Vagina (tissue), 2 donors: ENCODE results near the gene ZNF445. TPM values are rescaled to one million over a fixed set of nuclear protein-coding genes. Genes with fewer than 3 reads are reported as not detected.

Experiments
- DNase-seq, 2 donors: peaks; one replicate each; pipeline ENCODE4 v3.0.0-alpha.2; 2017; ENCODE audit errors: extremely low spot score in 2 of 2
- H3K27ac ChIP-seq: fragments of 200-600 bp; sonication (generic); one replicate; pipeline ENCODE4 v1.5.1; 2019
- H3K27me3 ChIP-seq: fragments of 200-600 bp; sonication (generic); one replicate; pipeline ENCODE4 v1.5.1; 2019
- H3K36me3 ChIP-seq, 2 donors: fragments of 200-600 bp; sonication (generic); one replicate each; pipeline ENCODE4 v1.5.1; 2017 to 2019
- H3K4me1 ChIP-seq: fragments of 200-600 bp; sonication (generic); one replicate; pipeline ENCODE4 v1.5.1; 2019
- H3K4me3 ChIP-seq, 2 donors: fragments of 200-600 bp; sonication (generic); 1 replicate in 1 of 2; 2 replicates in 1 of 2; pipeline ENCODE4 v1.5.1; 2016 to 2019
- H3K9me3 ChIP-seq: fragments of 200-600 bp; sonication (generic); one replicate; pipeline ENCODE4 v1.5.1; 2019
- CTCF ChIP-seq, 3 experiments: fragments of 450-650 bp in 2 of 3; fragments of 200-600 bp in 1 of 3; sonication (generic) in 1 of 3; IDR thresholded peaks; one replicate each; pipeline ENCODE4 v1.5.1; 2017 to 2019; ENCODE audit warnings: antibody characterized with exemption in 3 of 3, mild to moderate bottlenecking in 2 of 3, moderate library complexity in 2 of 3
- POLR2A ChIP-seq, 2 donors: fragments of 450-650 bp; IDR thresholded peaks; one replicate each; pipeline ENCODE4 v1.6.1; 2017; ENCODE audit warnings: antibody characterized with exemption in 2 of 2, mild to moderate bottlenecking in 2 of 2, moderate library complexity in 2 of 2
- POLR2AphosphoS5 ChIP-seq, 2 donors: sonication (generic); formaldehyde crosslinking; IDR thresholded peaks; one replicate each; pipeline ENCODE4 v1.9.0; 2017; ENCODE audit warnings: antibody characterized with exemption in 2 of 2, mild to moderate bottlenecking in 2 of 2, low read depth in 1 of 2; ENCODE audit not compliant: insufficient read depth in 1 of 2
- intact Hi-C: fragments of 100-400 bp; cut with DNase I; formaldehyde crosslinking; loops from one replicate; pipeline ENCODE4 v1.15.1; 2023
- total RNA-seq: library from RNA; depleted of rRNA; stranded (reverse); fragments of >200 nt; gene quantifications from one replicate; pipeline ENCODE4 v1.2.3, GENCODE V29; 2016

Gene ZNF445
- total RNA-seq, 1 donor from 2014 or later: 8.8 TPM

GRCh38 chr3:44516230-44516629 lies 38.8 kb upstream of the ZNF445 start:
- no peak for DNase-seq
- Histone ChIP-seq H3K9me3 (no peaks in the 10 kb centered on the region), H3K36me3 (no peaks in the 10 kb centered on the region), H3K4me1 (peaks cover 4% of the 10 kb centered on the region), H3K27ac (no peak overlapping the region), H3K27me3 (no peaks in the 10 kb centered on the region), H3K4me3 (no peak overlapping the region)
- intact Hi-C loops: no loop called here
- no peak for TF ChIP-seq POLR2A (IDR thresholded peaks at IDR 0.05)
- no peak for TF ChIP-seq POLR2AphosphoS5 (IDR thresholded peaks at IDR 0.05; ENCODE audit: insufficient read depth in 1 of 2, low read depth in 1 of 2)
- TF ChIP-seq CTCF (IDR thresholded peaks at IDR 0.05): no peak

- intact Hi-C loops: no loop called here
- Histone ChIP-seq H3K4me3 (no peak overlapping the region), H3K4me1 (peaks cover 21% of the 10 kb centered on the region), H3K9me3 (no peaks in the 10 kb centered on the region), H3K27ac (no peak overlapping the region), H3K27me3 (no peaks in the 10 kb centered on the region), H3K36me3 (no peaks in the 10 kb centered on the region)
- DNase-seq: no peak
- TF ChIP-seq CTCF (IDR thresholded peaks at IDR 0.05): no peak
- no peak for TF ChIP-seq POLR2A (IDR thresholded peaks at IDR 0.05)
- TF ChIP-seq POLR2AphosphoS5 (IDR thresholded peaks at IDR 0.05; ENCODE audit: insufficient read depth in 1 of 2, low read depth in 1 of 2): no peak
Measured at GRCh38 chr3:44513513-44513912, 36.0 kb upstream of the ZNF445 start.

GRCh38 chr3:44511238-44511566 lies 33.7 kb upstream of the ZNF445 start:
- Histone ChIP-seq H3K27ac (peak overlapping the region; percentile 83), H3K4me3 (peak overlapping the region; percentile 70 to 90), H3K36me3 (no peaks in the 10 kb centered on the region), H3K9me3 (no peaks in the 10 kb centered on the region), H3K27me3 (no peaks in the 10 kb centered on the region), H3K4me1 (peaks cover 26% of the 10 kb centered on the region)
- no peak for DNase-seq
- no peak for TF ChIP-seq POLR2A (IDR thresholded peaks at IDR 0.05)
- no peak for TF ChIP-seq POLR2AphosphoS5 (IDR thresholded peaks at IDR 0.05; ENCODE audit: insufficient read depth in 1 of 2, low read depth in 1 of 2)
- TF ChIP-seq CTCF (IDR thresholded peaks at IDR 0.05): no peak
- intact Hi-C loops: no loop called here

GRCh38 chr3:44510000-44510368 lies 32.5 kb upstream of the ZNF445 start:
- no peak for TF ChIP-seq CTCF (IDR thresholded peaks at IDR 0.05)
- TF ChIP-seq POLR2AphosphoS5 (IDR thresholded peaks at IDR 0.05; ENCODE audit: insufficient read depth in 1 of 2, low read depth in 1 of 2): no peak
- no peak for TF ChIP-seq POLR2A (IDR thresholded peaks at IDR 0.05)
- no peak for DNase-seq
- Histone ChIP-seq H3K4me3 (peak overlapping the region; percentile 70 to 90), H3K4me1 (peaks cover 26% of the 10 kb centered on the region), H3K36me3 (no peaks in the 10 kb centered on the region), H3K27ac (peak overlapping the region; percentile 83), H3K9me3 (no peaks in the 10 kb centered on the region), H3K27me3 (no peaks in the 10 kb centered on the region)
- intact Hi-C loops: no loop called here

- H3K27me3 ChIP-seq: no peaks in the 10 kb centered on the region
- no peaks in the 10 kb centered on the region for H3K9me3 ChIP-seq
- no peak overlapping the region for H3K27ac ChIP-seq
- H3K36me3 ChIP-seq: no peaks in the 10 kb centered on the region
- no peak for TF ChIP-seq POLR2A (IDR thresholded peaks at IDR 0.05)
- no peak for TF ChIP-seq CTCF (IDR thresholded peaks at IDR 0.05)
- TF ChIP-seq POLR2AphosphoS5 (IDR thresholded peaks at IDR 0.05; ENCODE audit: insufficient read depth in 1 of 2, low read depth in 1 of 2): no peak
- no peak for DNase-seq
- intact Hi-C loops: no loop called here
- peaks cover 26% of the 10 kb centered on the region for H3K4me1 ChIP-seq
- peak overlapping the region; percentile 70 to 90 for H3K4me3 ChIP-seq
Measured at GRCh38 chr3:44509393-44509921, 32.0 kb upstream of the ZNF445 start.
